Ammon's horn (tissue), 1 donor: ENCODE data around the gene TRIM2.

Experiments used
- DNase-seq: peaks from one replicate; pipeline ENCODE4 v3.0.0-alpha.2; 2016; ENCODE audit warnings: low spot score

Gene TRIM2

GRCh38 chr4:153276971-153277370, 72.7 kb downstream of the TRIM2 start:
- peak; percentile 78 for DNase-seq

GRCh38 chr4:153281476-153281875, 77.2 kb downstream of the TRIM2 start:
- DNase-seq, result no peak

DNA sequence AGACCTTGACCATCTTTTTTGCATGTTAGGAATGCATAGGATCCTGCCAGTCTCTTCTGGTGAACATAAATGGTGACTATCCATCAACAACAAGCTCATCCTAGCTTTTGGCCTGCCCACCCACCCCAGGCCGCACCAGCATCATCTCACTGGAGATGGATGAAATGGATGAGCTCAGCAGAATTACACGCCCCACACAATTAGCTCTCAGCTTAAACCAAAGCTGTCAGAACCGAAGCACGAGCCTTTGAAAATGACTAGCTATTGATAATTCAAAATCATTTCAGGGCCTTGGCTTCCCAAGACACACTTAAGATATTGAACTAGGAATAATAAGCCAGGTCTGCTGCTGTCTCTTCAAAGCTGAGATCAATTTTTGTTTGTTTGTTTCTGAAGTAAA, 77.8 kb downstream of the TRIM2 start:
- no peak for DNase-seq

DNA sequence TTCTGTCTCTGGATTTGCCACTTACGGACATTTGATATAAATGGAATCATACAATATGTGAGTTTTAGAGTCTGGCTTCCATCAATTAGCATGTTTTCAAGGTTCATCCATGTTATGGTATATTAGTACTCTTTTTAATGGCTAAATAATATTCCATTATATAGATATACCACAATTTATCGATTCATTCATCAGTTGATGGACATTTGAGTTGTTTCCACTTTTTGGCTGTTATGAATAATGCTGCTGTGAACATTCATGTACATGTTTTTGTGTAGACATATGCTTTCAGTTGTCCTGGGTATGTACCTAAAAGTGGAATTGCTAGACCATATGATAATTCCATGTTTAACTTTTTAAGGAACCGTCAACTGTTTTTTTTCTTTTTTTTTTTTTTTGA, 79.0 kb downstream of the TRIM2 start:
- no peak for DNase-seq

GRCh38 chr4:153290134-153290533, 85.9 kb downstream of the TRIM2 start:
- no peak for DNase-seq

DNA sequence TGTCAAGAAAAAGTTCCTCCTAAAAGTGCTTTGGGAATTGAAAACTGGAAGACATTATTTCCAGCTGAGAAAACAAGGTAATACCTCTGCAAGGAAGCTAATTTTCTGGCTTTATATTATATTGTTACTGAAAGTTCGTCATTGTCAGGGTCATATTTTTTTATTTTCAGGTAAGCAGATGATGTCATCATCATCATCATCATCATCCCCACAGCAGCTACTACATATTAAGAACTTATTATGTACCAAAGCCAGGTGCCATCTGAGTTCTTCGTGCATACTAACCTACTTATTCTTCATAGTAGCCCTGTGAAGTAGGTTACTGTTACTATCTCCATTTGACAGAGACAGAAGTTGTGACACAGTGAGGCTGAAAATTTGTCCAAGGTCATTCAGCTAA, 87.3 kb downstream of the TRIM2 start:
- no peak for DNase-seq

DNA sequence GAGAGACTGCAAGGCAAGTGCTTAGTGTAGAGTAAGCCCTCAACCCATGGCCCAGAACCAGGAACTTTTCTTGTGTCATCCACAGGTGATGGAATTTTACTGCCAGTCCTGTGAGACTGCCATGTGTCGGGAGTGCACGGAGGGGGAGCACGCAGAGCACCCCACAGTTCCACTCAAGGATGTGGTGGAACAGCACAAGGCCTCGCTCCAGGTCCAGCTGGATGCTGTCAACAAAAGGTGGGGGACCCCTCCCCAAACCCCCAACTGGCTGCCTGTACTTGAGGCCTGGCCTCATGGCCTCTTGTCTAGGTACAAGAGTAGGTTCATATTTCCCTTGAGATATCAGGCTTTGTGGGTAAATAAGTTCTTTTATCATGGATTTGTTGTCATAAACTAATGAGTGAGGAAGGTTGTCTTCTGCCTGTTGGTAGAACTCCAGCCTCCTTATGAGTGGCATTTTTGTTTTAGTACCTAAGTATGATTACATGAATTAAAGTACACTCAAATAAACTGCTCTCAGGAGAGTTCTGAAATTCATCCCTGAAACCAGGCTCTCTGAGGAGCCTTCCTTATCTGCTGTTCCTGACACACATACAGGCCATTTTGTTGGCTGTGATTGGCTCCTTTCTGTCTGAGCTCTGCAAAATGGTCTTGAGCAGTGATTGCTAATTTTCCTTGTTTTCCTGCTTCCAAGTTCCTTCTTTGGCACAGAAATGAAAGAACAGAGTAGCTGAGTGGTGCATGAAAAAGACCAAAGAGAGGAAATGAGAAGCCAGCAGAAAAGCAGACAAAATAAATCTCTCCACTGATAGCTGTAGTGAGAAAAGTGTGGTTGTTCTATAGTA, 88.9 kb downstream of the TRIM2 start:
- no peak for DNase-seq

GRCh38 chr4:153293742-153294057, 89.5 kb downstream of the TRIM2 start:
- no peak for DNase-seq

- DNase-seq, result no peak
Observed at GRCh38 chr4:153294631-153295030, 90.4 kb downstream of the TRIM2 start.

GRCh38 chr4:153295131-153295755, 91.0 kb downstream of the TRIM2 start:
- no peak for DNase-seq

GRCh38 chr4:153296040-153296823, 92.0 kb downstream of the TRIM2 start:
- no peak for DNase-seq

GRCh38 chr4:153297116-153297515, 92.9 kb downstream of the TRIM2 start:
- no peak for DNase-seq

GRCh38 chr4:153310793-153311192, 106.5 kb downstream of the TRIM2 start:
- no peak for DNase-seq

DNA sequence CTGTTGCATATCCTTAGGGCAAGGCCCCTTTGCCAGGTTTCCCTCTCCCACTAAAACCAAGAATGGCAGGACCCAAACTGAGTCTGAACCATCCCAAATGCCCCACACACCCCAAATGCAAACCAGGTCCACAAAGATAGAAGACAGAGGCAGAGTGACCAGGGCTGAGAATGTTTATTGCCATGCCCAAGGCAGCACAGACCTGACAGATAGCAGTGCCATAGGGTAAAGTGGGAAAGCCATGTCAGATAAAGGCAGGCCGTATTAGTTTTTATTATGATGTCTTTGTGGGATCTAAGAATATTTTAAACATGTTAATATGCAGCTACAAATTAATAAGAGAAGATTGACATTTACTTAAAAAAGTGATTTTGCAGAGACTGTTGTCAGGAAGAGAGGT, 110.7 kb downstream of the TRIM2 start:
- DNase-seq, result no peak

DNA sequence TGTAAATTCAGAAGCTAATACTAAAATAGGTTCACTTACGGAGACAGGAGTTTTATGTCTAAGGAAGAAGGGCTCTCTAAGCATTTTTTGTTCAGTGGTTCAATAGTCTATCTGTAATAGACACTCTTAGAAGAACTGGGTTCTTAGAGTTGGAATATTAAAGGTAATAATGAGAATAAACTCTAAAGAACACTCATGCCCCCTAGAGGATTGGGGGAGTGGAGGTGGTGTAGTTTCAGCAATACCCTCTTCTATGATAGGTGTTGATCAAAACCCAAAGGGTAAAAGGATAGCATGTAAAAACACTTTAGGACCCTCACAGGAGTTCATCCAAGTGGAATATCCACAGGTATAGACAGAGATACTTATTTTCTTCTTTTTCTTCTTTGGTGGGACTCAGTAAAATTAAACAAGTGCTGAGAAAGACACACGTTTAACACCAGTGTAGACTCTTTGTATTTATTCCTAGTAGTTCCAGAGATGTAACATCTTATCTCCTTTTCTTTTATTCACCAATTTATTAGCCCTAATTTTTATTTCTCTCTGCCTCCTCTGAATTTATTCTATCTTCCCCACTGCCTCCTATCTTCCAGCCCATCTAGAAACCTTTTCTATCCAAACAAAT, 114.6 kb downstream of the TRIM2 start:
- peak; percentile 46 for DNase-seq

DNA sequence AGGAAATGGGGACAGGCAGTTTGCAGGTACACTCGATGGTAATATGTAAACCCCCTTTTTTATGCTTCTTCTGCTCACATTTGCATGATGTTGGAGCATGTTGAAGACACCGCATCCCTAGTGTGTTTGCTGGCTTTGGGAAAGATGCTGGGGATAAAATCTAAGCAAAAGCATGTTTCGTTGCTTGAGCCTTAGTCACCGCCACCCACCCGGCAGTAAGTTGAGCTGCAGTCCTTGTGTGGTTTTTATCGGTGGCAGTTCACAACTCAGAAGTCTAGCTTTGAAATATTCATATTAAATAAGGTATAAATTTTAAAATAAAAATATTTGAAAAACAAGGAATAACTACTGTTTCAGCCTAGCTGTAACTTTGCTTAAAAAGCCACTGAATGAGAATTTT, 118.5 kb downstream of the TRIM2 start:
- peak; percentile 23 for DNase-seq

GRCh38 chr4:153324046-153324445, 119.8 kb downstream of the TRIM2 start:
- DNase-seq, result no peak

DNA sequence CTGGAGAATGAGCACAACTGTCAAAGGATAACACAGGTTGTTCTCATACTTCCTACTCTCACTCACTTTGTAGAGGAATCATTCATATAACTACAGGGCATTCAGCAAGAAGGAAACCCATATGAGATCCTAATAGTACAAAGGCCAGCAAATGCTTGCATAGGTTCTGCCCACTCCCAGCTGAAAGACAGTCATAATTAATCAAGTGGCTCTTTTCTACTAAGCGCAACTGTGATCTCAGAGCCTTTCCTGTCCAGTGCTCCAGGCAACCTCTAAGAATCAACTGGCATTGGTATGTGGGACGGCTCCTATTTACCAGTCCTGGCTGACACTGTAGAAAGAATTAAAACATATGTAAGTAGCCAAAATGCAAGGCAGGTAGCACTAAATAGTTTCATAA, 121.3 kb downstream of the TRIM2 start:
- DNase-seq, result no peak

- no peak for DNase-seq
Observed at GRCh38 chr4:153326513-153326912, 122.3 kb downstream of the TRIM2 start.

DNA sequence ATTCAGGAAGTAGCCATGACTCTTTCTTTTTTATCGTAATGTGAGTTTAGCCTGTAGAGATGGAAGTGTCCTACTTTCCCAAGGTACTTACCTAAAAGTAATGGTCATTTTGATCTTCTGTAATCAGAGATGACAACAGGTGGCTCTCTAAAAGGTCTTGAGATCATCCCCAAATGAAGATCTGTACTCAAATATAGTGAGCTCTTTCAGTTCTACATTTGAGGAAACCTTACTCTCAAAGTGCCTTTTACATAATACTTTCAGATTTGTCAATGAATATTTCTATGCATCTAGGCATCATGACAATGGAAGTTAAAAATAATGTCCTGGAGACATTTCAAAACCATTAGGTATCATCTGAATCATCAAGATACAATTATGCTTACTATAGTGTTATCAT, 123.0 kb downstream of the TRIM2 start:
- DNase-seq, result no peak

GRCh38 chr4:153332936-153333335, 128.7 kb downstream of the TRIM2 start:
- DNase-seq, result no peak

- no peak for DNase-seq
Observed at GRCh38 chr4:153333874-153334273, 129.6 kb downstream of the TRIM2 start.

DNA sequence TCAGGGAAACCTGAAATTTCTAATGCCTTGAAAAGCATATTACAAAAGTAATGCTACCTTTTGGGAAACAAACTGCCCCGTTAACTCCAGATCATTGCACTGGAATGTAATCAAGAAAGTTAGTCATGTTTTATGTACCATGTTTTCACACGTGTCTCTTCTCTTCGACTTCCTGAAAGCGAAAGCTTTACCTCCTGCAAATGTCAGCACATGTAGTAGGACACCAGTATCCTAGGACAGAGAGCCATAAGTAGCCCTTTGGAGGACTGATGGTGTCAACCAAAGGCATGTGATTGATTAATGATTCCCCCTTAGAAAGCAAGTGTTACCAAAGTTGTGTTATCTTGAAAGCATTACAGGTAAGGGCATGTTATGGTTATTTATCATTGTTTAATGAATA, 131.4 kb downstream of the TRIM2 start:
- no peak for DNase-seq
